HCT116 (cell line): ENCODE measurements around the gene B4GALT4. TPM values are rescaled to one million over a fixed set of nuclear protein-coding genes. Genes with fewer than 3 reads are reported as not detected.
"Not testable (repeated sequence)": the region's sequence is repeated elsewhere in the genome, so short reads cannot be mapped to it uniquely, and the experiment has no call there.

Experiments
- ATAC-seq: fragments of 200-7000 bp; cut with Tn5 transposase; 2 replicates; pipeline ENCODE4 v1.9.1; 2020; ENCODE audit warnings: mild to moderate bottlenecking, moderate library complexity
- BruUV-seq: library from RNA; stranded (reverse); fragments of 400-500 nt; replicated peaks from 2 replicates; lab custom pipeline; 2021; lab: Mats Ljungman, UMichigan
- CTCF ChIA-PET: fragments of 300-600 bp; sonication (Branson Sonifier 250); formaldehyde crosslinking; loops from one replicate; lab custom pipeline; 2021; ENCODE audit warnings: antibody characterized with exemption; lab: Charles Lee
- POLR2A ChIA-PET: fragments of 300-600, 350-600 bp; sonication (Branson Sonifier 250); formaldehyde crosslinking; loops from one replicate; lab custom pipeline; 2021; ENCODE audit warnings: antibody characterized with exemption; lab: Charles Lee
- RAD21 ChIA-PET, 2 experiments: fragments of 300-600 bp; sonication (Branson Sonifier 250); formaldehyde crosslinking; loops; one replicate each; lab custom pipeline; 2023; ENCODE audit warnings: low total read pairs in 2 of 2; ENCODE audit not compliant: uncharacterized antibody in 2 of 2, unreplicated experiment in 2 of 2, low non-redundant PET in 1 of 2; lab: Charles Lee
- DNase-seq: peaks from one replicate; pipeline ENCODE4 v3.0.0-alpha.2; 2010; ENCODE audit warnings: low read depth, low spot score
- H2AFZ ChIP-seq: fragments of 200-600 bp; shearing (Covaris generic), sonication (generic); 2 replicates; pipeline ENCODE4 v1.6.1; 2017; ENCODE audit warnings: low read depth, mixed run types, mixed read lengths, antibody characterized with exemption, low read length; ENCODE audit not compliant: poor library complexity, severe bottlenecking
- H3K27ac ChIP-seq: 2 replicates; pipeline ENCODE4 v1.5.1; 2012; ENCODE audit warnings: low read depth, low read length
- H3K27me3 ChIP-seq: fragments of 200-600 bp; sonication (generic); 2 replicates; pipeline ENCODE4 v1.6.1; 2016; ENCODE audit warnings: mixed run types, low read length, mixed read lengths; ENCODE audit not compliant: insufficient read depth
- H3K36me3 ChIP-seq, 2 experiments: fragments of 200-500 bp in 1 of 2; fragments of 200-600 bp in 1 of 2; sonication (Bioruptor generic) in 1 of 2; sonication (generic) in 1 of 2; 2 replicates each; pipeline versions ENCODE4 v1.5.1 to v1.6.1; 2014 to 2016; ENCODE audit warnings: low read length in 2 of 2, inconsistent platforms in 1 of 2, mixed read lengths in 1 of 2, mixed run types in 1 of 2; ENCODE audit not compliant: insufficient read depth in 2 of 2, control insufficient read depth in 1 of 2
- H3K4me1 ChIP-seq, 2 experiments: fragments of 200-600 bp in 1 of 2; sonication (generic) in 1 of 2; 2 replicates each; pipeline versions ENCODE4 v1.5.1 to v1.6.1; 2012 to 2017; ENCODE audit warnings: low read length in 2 of 2, inconsistent platforms in 1 of 2, mild to moderate bottlenecking in 1 of 2, mixed read lengths in 1 of 2, mixed run types in 1 of 2, moderate library complexity in 1 of 2; ENCODE audit not compliant: insufficient read depth in 2 of 2, control insufficient read depth in 1 of 2
- H3K4me2 ChIP-seq: fragments of 200-600 bp; sonication (generic); 2 replicates; pipeline ENCODE4 v1.6.1; 2017; ENCODE audit warnings: mixed run types, low read length, mixed read lengths
- H3K4me3 ChIP-seq, 2 experiments: fragments of 200-600 bp in 1 of 2; sonication (generic) in 1 of 2; replicated peaks in 1 of 2; 2 replicates each; pipeline ENCODE4 v1.5.1; 2011 to 2016; ENCODE audit warnings: low read length in 2 of 2, control low read depth in 1 of 2, low read depth in 1 of 2, mild to moderate bottlenecking in 1 of 2, mixed read lengths in 1 of 2, mixed run types in 1 of 2
- H3K79me2 ChIP-seq: fragments of 200-600 bp; sonication (generic); 2 replicates; pipeline ENCODE4 v1.6.1; 2017; ENCODE audit warnings: mild to moderate bottlenecking, mixed run types, low read length, moderate library complexity, mixed read lengths; ENCODE audit not compliant: insufficient read depth
- H3K9ac ChIP-seq: fragments of 200-600 bp; sonication (generic); 2 replicates; pipeline ENCODE4 v1.6.1; 2016; ENCODE audit warnings: low read length, mixed read lengths
- H3K9me2 ChIP-seq: fragments of 200-600 bp; sonication (generic), shearing (Covaris generic); 2 replicates; pipeline ENCODE4 v1.6.1; 2017; ENCODE audit warnings: mixed run types, mild to moderate bottlenecking, moderate library complexity; ENCODE audit not compliant: insufficient read depth
- H3K9me3 ChIP-seq, 2 experiments: fragments of 200-500 bp in 1 of 2; fragments of 200-600 bp in 1 of 2; sonication (Bioruptor generic) in 1 of 2; sonication (generic) in 1 of 2; 2 replicates each; pipeline ENCODE4 v1.6.1; 2014 to 2017; ENCODE audit warnings: low read length in 2 of 2, mixed read lengths in 2 of 2, inconsistent platforms in 1 of 2, low read depth in 1 of 2, mild to moderate bottlenecking in 1 of 2, mixed run types in 1 of 2, moderate library complexity in 1 of 2; ENCODE audit not compliant: control insufficient read depth in 1 of 2, insufficient read depth in 1 of 2
- H4K20me1 ChIP-seq: fragments of 200-600 bp; sonication (generic), shearing (Covaris generic); 2 replicates; pipeline ENCODE4 v1.6.1; 2017; ENCODE audit warnings: mixed run types, mild to moderate bottlenecking, moderate library complexity; ENCODE audit not compliant: insufficient read depth
- CBX3 ChIP-seq: IDR thresholded peaks from 2 replicates; pipeline ENCODE4 v1.6.1; 2012; ENCODE audit warnings: low read depth
- EGR1 ChIP-seq: IDR thresholded peaks from 2 replicates; pipeline ENCODE4 v1.6.1; 2012; ENCODE audit warnings: low read depth
- EZH2 ChIP-seq: fragments of 200-600 bp; sonication (generic); IDR thresholded peaks from 2 replicates; pipeline ENCODE4 v1.6.1; 2017; ENCODE audit warnings: antibody characterized with exemption, mixed run types
- FOSL1 ChIP-seq: IDR thresholded peaks from 2 replicates; pipeline ENCODE4 v1.6.1; 2012; ENCODE audit warnings: low read depth
- JUND ChIP-seq: IDR thresholded peaks from 2 replicates; pipeline ENCODE4 v1.6.1; 2012
- MAX ChIP-seq: IDR thresholded peaks from 2 replicates; pipeline ENCODE4 v1.6.1; 2012
- POLR2A ChIP-seq: IDR thresholded peaks from 2 replicates; pipeline ENCODE4 v1.7.0; 2011; ENCODE audit warnings: borderline replicate concordance; ENCODE audit not compliant: insufficient read depth, insufficient read length; ENCODE audit errors: extremely low read depth
- POLR2AphosphoS5 ChIP-seq: IDR thresholded peaks from 2 replicates; pipeline ENCODE4 v1.6.1; 2011; ENCODE audit warnings: mild to moderate bottlenecking, low read depth, low read length, moderate library complexity
- REST ChIP-seq: IDR thresholded peaks from 2 replicates; pipeline ENCODE4 v1.6.1; 2012; ENCODE audit warnings: low read depth
- ZFX ChIP-seq: fragments of 450-650 bp; IDR thresholded peaks from 2 replicates; pipeline ENCODE4 v1.6.1; 2017
- intact Hi-C: fragments of 100-400 bp; cut with micrococcal nuclease; formaldehyde crosslinking; loops from 2 replicates; pipeline ENCODE4 v1.10.0; 2022
- total RNA-seq: library from RNA; stranded (reverse); gene quantifications from one replicate; pipeline ENCODE4 v1.2.1, GENCODE V29; 2021; ENCODE audit not compliant: unreplicated experiment

Gene B4GALT4
- total RNA-seq, 1 experiment from 2014 or later, result 15.9 TPM

- H4K20me1 ChIP-seq, result no peaks in the 10 kb centered on the region
- intact Hi-C loops, result no loop called here
- H3K27me3 ChIP-seq, result no peaks in the 10 kb centered on the region
- no peak for TF ChIP-seq POLR2A
- no peak for TF ChIP-seq EGR1
- TF ChIP-seq ZFX, result no peak
- TF ChIP-seq MAX, result no peak
- TF ChIP-seq CBX3, result no peak
- TF ChIP-seq POLR2AphosphoS5, result no peak
- TF ChIP-seq EZH2, result no peak
- TF ChIP-seq FOSL1, result no peak
- no peak for TF ChIP-seq REST
- TF ChIP-seq JUND, result no peak
- TF ChIP-seq, all 23 proteins: peak for 0
- H3K4me2 ChIP-seq, result no peak overlapping the region
- H3K79me2 ChIP-seq, result no peaks in the 10 kb centered on the region
- H3K27ac ChIP-seq, result no peak overlapping the region
- ChIA-PET CTCF (interaction anchor here (1.0 to 1.5 kb wide), 2 partner anchors 77 to 404 kb away, joined by 3 to 5 read pairs; no protein-coding TSS in a partner anchor), POLR2A (no interaction called here), RAD21 (no interaction called here)
- DNase-seq (no peak), ATAC-seq (no peak)
- no peaks in the 10 kb centered on the region for H3K9me3 ChIP-seq
- no peak overlapping the region for H3K9ac ChIP-seq
- no peaks in the 10 kb centered on the region for H3K36me3 ChIP-seq
- BruUV-seq, result no TSS peak
- H3K9me2 ChIP-seq, result no peaks in the 10 kb centered on the region
- no peak overlapping the region for H3K4me3 ChIP-seq
- H3K4me1 ChIP-seq, result no peaks in the 10 kb centered on the region
- H2AFZ ChIP-seq, result no peak overlapping the region
Measured at GRCh38 chr3:119276680-119277079, 36.0 kb upstream of the B4GALT4 start.

DNA sequence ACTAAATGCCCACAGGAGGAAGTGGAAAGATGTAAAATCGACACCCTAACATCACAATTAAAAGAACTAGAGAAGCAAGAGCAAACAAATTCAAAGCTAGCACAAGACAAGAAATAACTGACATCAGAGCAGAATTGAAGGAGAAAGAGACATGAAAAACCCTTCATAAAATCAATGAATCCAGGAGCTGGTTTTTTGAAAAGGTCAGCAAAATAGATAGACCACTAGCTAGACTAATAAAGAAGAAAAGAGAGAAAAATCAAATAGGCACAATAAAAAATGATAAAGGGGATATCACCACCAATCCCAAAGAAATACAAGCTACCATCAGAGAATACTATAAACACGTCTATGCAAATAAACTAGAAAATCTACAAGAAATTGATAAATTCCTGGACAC, 29.5 kb upstream of the B4GALT4 start:
- DNase-seq, H2AFZ ChIP-seq, intact Hi-C loops, BruUV-seq, H3K27me3 ChIP-seq, H3K9me2 ChIP-seq, H3K36me3 ChIP-seq, H3K4me1 ChIP-seq, H3K79me2 ChIP-seq, H3K9ac ChIP-seq, H3K4me3 ChIP-seq, H3K27ac ChIP-seq, H3K9me3 ChIP-seq, H4K20me1 ChIP-seq, POLR2A ChIA-PET, H3K4me2 ChIP-seq, RAD21 ChIA-PET, ATAC-seq, CTCF ChIA-PET: not testable (repeated sequence)
